ENCODE results near the gene GTF2F2.
"Not testable (repeated sequence)": the region's sequence is repeated elsewhere in the genome, so short reads cannot be mapped to it uniquely, and the experiment has no call there.

Gene GTF2F2

GRCh38 chr13:45257638-45258333 lies 137.5 kb downstream of the GTF2F2 start:
- no peak for DNase-seq

DNA sequence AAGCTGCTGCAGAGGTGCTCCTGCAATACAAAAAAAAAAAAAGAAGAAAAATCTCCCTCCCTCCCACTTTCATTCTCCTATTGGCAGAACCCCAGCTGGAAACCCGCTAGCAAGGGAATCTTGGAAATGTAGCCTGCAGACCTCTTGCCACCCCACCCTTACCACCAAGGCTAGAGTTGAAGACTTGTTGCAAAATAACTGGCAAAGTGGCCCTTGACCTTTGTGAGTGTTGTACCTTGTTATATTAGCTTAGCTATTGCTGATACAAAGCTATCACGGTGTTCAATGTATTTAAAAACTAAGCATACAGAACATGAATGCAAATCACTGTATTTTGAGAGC lies 138.0 kb downstream of the GTF2F2 start:
- DNase-seq, result no peak

DNA sequence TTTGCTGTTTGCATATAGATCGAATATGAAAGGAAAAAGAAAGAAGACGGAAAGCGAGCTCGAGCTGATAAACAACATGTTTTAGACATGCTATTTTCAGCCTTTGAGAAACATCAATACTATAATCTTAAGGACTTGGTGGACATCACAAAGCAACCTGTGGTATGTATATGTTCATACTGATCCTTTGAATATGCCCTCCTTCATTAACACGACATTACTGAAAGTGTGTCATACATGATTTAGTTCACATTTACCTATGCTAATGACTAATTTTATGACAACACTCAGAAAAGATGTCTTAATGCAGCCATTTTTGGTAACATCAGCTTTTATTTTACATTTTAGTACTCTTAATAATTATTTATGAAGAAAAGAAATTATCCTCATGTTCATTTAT lies 146.9 kb downstream of the GTF2F2 start:
- DNase-seq, result no peak

GRCh38 chr13:45269204-45269603 lies 148.9 kb downstream of the GTF2F2 start:
- no peak for DNase-seq

GRCh38 chr13:45276913-45277312 lies 156.6 kb downstream of the GTF2F2 start:
- no peak for DNase-seq

- no peak for DNase-seq
These were observed 157.9 kb downstream of the GTF2F2 start for GRCh38 chr13:45278096-45278645.

GRCh38 chr13:45280011-45280410 lies 159.7 kb downstream of the GTF2F2 start:
- no peak for DNase-seq

DNA sequence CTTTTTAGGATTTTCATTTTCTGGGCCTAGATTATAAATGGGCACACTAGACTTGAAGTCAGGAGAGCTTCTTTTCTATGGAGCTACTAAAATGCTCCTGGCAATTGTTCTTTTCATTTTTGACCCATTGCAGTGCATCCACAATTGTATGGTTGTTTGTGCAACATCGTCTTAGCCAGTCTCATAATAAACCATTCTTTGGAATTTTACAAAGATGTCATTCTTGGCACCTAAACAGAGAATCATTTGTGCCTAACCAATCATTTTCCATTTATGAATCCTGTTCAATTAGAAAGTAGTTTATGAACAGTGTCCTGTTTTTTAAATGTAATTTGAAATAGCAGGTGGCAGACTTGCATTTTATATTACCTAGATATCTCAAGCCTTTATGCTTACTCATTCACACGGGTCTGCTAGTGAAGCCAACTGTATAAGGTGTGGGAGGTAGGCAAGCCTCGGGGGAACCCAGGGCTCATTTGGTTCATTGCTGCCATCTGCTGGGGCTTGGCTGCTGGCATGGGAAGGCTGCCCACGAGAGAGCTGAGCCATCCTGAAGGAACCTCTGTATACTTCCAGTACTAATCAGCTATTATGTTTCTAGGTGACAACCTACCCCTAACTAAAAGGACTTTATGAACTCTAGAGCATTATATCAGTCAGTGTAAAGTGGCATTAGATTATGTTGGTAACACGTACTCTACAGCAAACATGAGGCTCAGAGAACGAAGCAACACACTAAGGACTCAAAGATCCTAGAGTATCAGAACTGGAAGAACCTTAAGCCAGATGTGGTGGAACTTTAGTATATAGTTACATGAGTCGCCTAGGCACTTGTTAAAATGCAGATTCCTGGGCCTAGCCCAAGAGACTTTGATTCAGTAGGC lies 160.7 kb downstream of the GTF2F2 start:
- peak; percentile 65 for DNase-seq

DNA sequence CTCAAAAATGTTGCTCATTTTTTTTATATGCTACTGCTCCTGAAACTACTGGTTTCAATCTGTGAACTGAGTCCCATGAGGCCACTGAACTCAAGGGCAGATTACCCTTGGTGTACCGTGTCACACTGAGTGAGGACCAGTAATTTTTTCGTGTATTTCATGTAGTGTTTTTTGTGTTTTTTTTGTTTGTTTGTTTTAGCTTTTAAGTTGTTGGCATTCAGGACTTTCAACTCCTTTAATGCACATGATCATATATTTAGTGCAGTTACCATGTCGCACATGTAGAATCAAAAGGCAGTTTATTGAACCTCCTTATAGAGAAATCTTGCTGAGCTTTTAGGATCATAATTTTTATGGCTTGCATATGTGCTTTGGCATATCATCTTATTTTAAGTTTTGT lies 162.7 kb downstream of the GTF2F2 start:
- no peak for DNase-seq

DNA sequence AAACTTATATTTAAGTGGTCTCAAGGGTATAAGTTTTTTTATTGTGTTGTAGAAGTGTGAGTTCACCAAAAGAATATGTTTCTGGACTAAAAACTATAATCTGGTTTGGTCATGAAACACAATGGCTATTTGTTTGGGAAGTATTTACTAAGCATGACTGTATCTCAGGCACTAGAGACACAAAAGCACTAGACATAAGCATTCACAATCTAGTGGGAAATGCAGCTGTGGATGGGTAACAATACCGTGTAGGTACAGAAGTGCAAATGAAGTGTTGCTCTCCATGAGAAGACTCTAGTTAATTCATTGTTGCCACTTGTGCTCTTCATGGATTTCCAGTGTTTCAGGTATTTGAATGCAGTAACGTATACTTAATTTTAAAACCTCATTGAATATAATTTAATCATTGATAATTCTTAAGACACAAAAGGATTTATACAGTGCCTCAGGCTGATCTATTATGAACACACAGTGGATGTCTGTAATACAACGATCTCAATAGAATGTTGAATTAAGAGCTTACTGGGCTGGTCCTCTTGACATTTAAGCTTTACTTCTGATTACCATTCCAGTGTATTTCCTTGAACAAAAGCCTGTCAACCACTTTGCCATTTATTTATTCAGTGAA lies 169.7 kb downstream of the GTF2F2 start:
- no peak for DNase-seq

GRCh38 chr13:45292176-45292575 lies 171.9 kb downstream of the GTF2F2 start:
- DNase-seq, result no peak

DNA sequence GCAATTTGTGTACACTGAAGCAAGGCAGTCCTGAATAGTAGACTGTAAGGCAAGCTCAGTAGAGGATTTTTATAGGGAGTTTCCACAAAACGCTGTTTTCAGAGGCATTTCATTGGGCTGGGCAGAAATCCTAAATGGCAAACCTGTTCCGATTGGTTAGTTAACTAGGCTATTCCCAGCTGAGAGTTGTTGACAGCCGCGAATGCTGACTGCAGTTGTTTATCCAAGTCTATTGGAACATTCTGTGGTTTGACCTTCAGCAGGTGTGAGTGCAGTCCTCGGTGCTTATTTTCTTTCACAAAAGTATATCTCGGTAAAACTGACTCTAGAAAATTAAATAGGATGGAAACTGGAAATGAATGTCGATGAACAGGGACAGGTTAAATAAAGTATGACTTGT lies 175.2 kb downstream of the GTF2F2 start:
- DNase-seq, result no peak

- DNase-seq, result no peak
These were observed 175.9 kb downstream of the GTF2F2 start for GRCh38 chr13:45296259-45296658.

- no peak for DNase-seq
These were observed 177.3 kb downstream of the GTF2F2 start for GRCh38 chr13:45297456-45298205.

DNA sequence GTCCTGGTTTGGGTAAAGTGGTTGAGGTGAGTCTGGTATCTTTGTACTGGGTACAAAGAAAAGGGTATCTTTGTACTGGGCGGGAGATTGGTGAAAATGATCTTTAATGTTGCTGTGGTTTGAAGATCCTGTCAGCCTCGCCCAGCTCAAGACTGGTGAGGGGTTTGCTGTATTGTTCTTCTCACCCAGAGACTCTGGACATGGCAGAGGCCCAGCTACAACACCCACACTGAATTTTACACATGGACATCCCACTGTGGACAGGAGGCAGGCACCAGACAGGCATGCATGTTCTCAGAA lies 177.8 kb downstream of the GTF2F2 start:
- DNase-seq, result no peak

- not testable (repeated sequence) for DNase-seq
These were observed 178.2 kb downstream of the GTF2F2 start for GRCh38 chr13:45298550-45298949.

DNA sequence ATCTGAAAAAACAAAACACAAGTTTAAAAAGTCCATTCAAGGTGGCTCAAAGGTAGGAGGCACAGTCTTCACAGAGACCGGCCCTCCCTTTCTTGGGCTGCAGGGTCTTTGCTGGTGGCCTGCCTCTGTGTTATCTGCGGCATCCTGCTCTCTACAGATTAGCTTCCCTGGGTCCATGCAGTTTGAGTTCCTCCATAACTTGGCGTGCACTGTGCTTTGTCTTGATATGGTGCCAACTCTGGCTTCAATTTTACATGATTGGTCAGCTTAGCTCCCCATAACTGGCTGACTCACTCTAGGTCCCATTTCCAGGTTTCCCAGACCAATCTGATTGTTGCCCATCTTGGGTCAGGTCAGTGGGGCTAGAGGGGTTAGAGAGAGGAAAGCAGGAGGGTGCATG lies 178.9 kb downstream of the GTF2F2 start:
- no peak for DNase-seq

GRCh38 chr13:45300190-45300985 lies 180.1 kb downstream of the GTF2F2 start:
- no peak for DNase-seq

DNA sequence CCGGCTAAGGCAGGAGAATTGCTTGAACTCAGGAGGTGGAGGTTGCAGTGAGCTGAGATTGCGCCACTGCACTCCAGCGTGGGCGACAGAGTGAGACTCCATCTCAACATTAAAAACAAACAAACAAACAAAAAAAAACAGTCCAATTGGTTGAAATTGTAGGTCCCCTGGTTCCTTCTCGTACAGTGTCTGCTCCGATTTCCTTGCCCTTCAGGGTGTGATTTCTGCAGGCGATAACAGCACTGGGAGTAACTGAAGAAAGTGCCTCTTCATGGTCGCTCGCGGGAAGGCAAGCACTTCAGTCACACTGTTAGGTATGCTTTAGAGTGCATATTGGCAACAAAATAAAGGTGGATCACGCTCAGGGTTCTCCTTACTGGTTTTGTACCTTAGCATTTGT lies 181.0 kb downstream of the GTF2F2 start:
- no peak for DNase-seq

DNA sequence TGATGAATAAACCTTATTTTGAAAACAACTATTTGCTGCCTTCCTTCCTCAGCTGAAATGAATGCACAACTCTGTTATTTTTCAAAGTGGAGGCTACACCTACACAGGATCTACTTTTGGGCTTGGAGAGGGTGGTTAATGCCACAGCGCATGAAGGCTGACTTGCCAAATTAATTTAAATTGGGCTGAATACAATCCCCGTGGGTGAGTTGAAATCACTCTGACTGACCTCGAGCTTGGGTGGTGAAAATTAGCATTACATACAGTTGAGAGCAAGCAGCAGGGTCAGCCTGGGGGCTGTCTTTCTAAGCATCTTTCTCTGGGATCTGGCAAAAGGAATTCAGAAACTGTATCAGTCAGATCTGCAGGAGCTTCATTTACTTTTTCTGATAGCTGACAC lies 182.2 kb downstream of the GTF2F2 start:
- DNase-seq, result no peak

DNA sequence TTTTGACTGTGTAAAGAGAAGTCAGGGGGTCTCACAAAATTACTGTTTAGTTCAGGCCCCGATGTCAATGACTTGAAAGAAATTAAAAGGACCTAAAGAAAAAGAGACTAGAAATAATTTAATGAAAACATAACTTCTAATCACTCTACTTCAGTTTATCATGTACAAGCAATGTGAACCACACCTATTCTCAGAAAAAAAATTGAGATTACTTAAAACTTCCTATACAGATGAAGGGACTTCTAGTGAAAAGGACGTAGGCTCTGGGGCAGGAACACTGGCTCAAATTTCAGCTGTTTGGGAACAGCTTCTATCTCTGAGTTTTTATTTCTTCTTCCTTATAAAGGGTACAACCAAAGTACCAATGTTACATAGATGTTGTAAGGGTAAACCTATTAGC lies 182.7 kb downstream of the GTF2F2 start:
- DNase-seq, result no peak

DNA sequence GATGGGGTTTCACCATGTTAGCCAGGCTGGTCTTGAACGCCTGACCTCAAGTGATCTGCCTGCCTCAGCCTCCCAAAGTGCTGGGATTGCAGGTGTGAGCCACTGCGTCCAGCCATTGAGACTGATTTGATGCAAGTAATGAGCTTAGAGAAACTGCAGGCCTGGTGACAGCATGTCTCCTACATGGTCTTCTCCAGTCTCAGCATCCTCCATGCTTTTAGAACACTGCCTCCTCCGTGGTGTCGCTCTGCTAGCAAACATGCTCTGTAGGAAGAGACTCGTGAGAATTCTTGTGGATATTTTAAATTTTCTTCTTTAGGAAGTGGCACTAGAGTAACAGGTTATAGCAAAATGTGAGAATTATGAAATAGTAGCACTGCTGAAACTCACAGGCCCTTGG lies 183.6 kb downstream of the GTF2F2 start:
- DNase-seq, result no peak

Data from activated naive CD4-positive, alpha-beta T cell treated with Interleukin-2 at 50 U/mL for 16 hours (primary cell).